ENCODE results near the gene GGA3. TPM values are rescaled to one million over a fixed set of nuclear protein-coding genes. Genes with fewer than 3 reads are reported as not detected.
"Not testable (repeated sequence)": the region's sequence is repeated elsewhere in the genome, so short reads cannot be mapped to it uniquely, and the experiment has no call there.

The GGA3 gene
- total and polyA plus RNA-seq, 11 donors, result 13.0 to 31.0 (median 22.4) TPM

- WGBS, 4 donors, result 84 to 90% (median 87%) methylated on average over 17 of the region's 17 CpGs
- ATAC-seq (peak in 1 of 4 donors; percentile 38), DNase-seq (no peak)
- no peak overlapping the region for H3K4me3 ChIP-seq
- peak overlapping the region in 1 of 12 donors; percentile 76 for H3K27ac ChIP-seq
- no peaks in the 10 kb centered on the region for H3K27me3 ChIP-seq
- intact Hi-C loops (cut with DNase I), result no loop called here
- H3K9me3 ChIP-seq, result no peaks in the 10 kb centered on the region
- H3K4me1 ChIP-seq, result peaks cover 0 to 34% (median 0%) of the 10 kb centered on the region in 12 donors
- TF ChIP-seq CTCF (IDR thresholded peaks at IDR 0.05) (no peak), POLR2A (IDR thresholded peaks at IDR 0.05) (no peak)
- no peaks in the 10 kb centered on the region for H3K36me3 ChIP-seq
These were observed 40.2 kb upstream of the GGA3 start for GRCh38 chr17:75301502-75302206.

- TF ChIP-seq CTCF (IDR thresholded peaks at IDR 0.05), result no peak
- TF ChIP-seq POLR2A (IDR thresholded peaks at IDR 0.05), result no peak
- no peaks in the 10 kb centered on the region for H3K27me3 ChIP-seq
- peaks cover 0 to 40% (median 0%) of the 10 kb centered on the region in 12 donors for H3K4me1 ChIP-seq
- intact Hi-C loops (cut with DNase I), result no loop called here
- no peaks in the 10 kb centered on the region for H3K9me3 ChIP-seq
- WGBS, 4 donors, result 69 to 79% (median 74%) methylated on average over 9 of the region's 9 CpGs
- no peak overlapping the region for H3K4me3 ChIP-seq
- DNase-seq (no peak), ATAC-seq (peak in 3 of 4 donors; percentile 37 to 59 (median 52))
- H3K27ac ChIP-seq, result peak overlapping the region in 1 of 12 donors; percentile 76
- no peaks in the 10 kb centered on the region for H3K36me3 ChIP-seq
These were observed 39.6 kb upstream of the GGA3 start for GRCh38 chr17:75301049-75301448.

- H3K36me3 ChIP-seq, result no peaks in the 10 kb centered on the region
- 84 to 87% (median 85%) methylated on average over 7 of the region's 7 CpGs for WGBS, 4 donors
- TF ChIP-seq CTCF (IDR thresholded peaks at IDR 0.05), result no peak
- H3K27ac ChIP-seq, result no peak overlapping the region
- no peaks in the 10 kb centered on the region for H3K27me3 ChIP-seq
- intact Hi-C loops (cut with DNase I), result no loop called here
- ATAC-seq (no peak), DNase-seq (no peak)
- no peaks in the 10 kb centered on the region for H3K9me3 ChIP-seq
- H3K4me1 ChIP-seq, result peaks cover 0 to 48% (median 0%) of the 10 kb centered on the region in 12 donors
- no peak overlapping the region for H3K4me3 ChIP-seq
These were observed 38.9 kb upstream of the GGA3 start for GRCh38 chr17:75300280-75300679.

- TF ChIP-seq CTCF (IDR thresholded peaks at IDR 0.05) (no peak), POLR2A (IDR thresholded peaks at IDR 0.05) (no peak)
- 80 to 87% (median 85%) methylated on average over 8 of the region's 8 CpGs for WGBS, 4 donors
- no peaks in the 10 kb centered on the region for H3K36me3 ChIP-seq
- peak in 3 of 4 donors; percentile 52 to 79 (median 68) for ATAC-seq
- H3K4me3 ChIP-seq, result peak overlapping the region in 1 of 12 donors; percentile 13
- DNase-seq, result no peak
- no peaks in the 10 kb centered on the region for H3K9me3 ChIP-seq
- peak overlapping the region in 8 of 12 donors; percentile 9 to 95 (median 56) for H3K27ac ChIP-seq
- H3K27me3 ChIP-seq, result no peaks in the 10 kb centered on the region
- peaks cover 0 to 66% (median 0%) of the 10 kb centered on the region in 12 donors for H3K4me1 ChIP-seq
- intact Hi-C loops (cut with DNase I), result no loop called here
These were observed 34.1 kb upstream of the GGA3 start for GRCh38 chr17:75295201-75296158.

- 76 to 81% (median 79%) methylated on average over 16 of the region's 16 CpGs for WGBS, 4 donors
- H3K9me3 ChIP-seq; intact Hi-C loops (cut with DNase I); H3K27me3 ChIP-seq; ATAC-seq; H3K36me3 ChIP-seq; H3K4me3 ChIP-seq: not testable (repeated sequence)
- peak in 1 of 5 donors; percentile 43 for DNase-seq
- Histone ChIP-seq H3K4me1 (peaks cover 0 to 78% (median 4%) of the 10 kb centered on the region in 12 donors), H3K27ac (peak overlapping the region in 1 of 12 donors; percentile 95)
These were observed 31.5 kb upstream of the GGA3 start for GRCh38 chr17:75292810-75293448.

Measured in heart left ventricle (tissue), 16 donors.